ENCODE measurements around the gene MTHFSD. TPM values are rescaled to one million over a fixed set of nuclear protein-coding genes. Genes with fewer than 3 reads are reported as not detected.

MTHFSD gene
- total RNA-seq, 2 experiments from 2014 or later = 21.9 to 24.1 TPM

GRCh38 chr16:86572041-86572521, 17.0 kb upstream of the MTHFSD start:
- CTCF ChIA-PET = interaction anchor here (0.7 to 1.0 kb wide), 2 partner anchors 180 to 491 kb away, joined by 3 read pairs; no protein-coding TSS in a partner anchor
- Mint-ChIP-seq H3K4me3 (no peak overlapping the region), H3K4me1 (ENCODE audit: low read depth) (peaks cover 12% of the 10 kb centered on the region), H3K27ac (no peak overlapping the region), H3K36me3 (ENCODE audit: low read depth) (no peaks in the 10 kb centered on the region), H3K9me3 (no peaks in the 10 kb centered on the region), H3K27me3 (ENCODE audit: low read depth) (peaks cover 74% of the 10 kb centered on the region)
- intact Hi-C loops (cut with micrococcal nuclease) = no loop called here
- DNase-seq = no peak

GRCh38 chr16:86571530-86571915, 16.5 kb upstream of the MTHFSD start:
- CTCF ChIA-PET = interaction anchor here (1.0 kb wide), 1 partner anchor 491 kb away, joined by 3 read pairs; no protein-coding TSS in a partner anchor
- intact Hi-C loops (cut with micrococcal nuclease) = no loop called here
- peaks cover 71% of the 10 kb centered on the region for H3K27me3 Mint-ChIP-seq (ENCODE audit: low read depth)
- H3K9me3 Mint-ChIP-seq = no peaks in the 10 kb centered on the region
- no peak overlapping the region for H3K4me3 Mint-ChIP-seq
- H3K4me1 Mint-ChIP-seq (ENCODE audit: low read depth) = peaks cover 9% of the 10 kb centered on the region
- no peak overlapping the region for H3K27ac Mint-ChIP-seq
- no peak for DNase-seq
- no peaks in the 10 kb centered on the region for H3K36me3 Mint-ChIP-seq (ENCODE audit: low read depth)

- H3K27ac Mint-ChIP-seq = no peak overlapping the region
- peaks cover 69% of the 10 kb centered on the region for H3K27me3 Mint-ChIP-seq (ENCODE audit: low read depth)
- H3K9me3 Mint-ChIP-seq = no peaks in the 10 kb centered on the region
- no peak overlapping the region for H3K4me3 Mint-ChIP-seq
- H3K36me3 Mint-ChIP-seq (ENCODE audit: low read depth) = no peaks in the 10 kb centered on the region
- DNase-seq = no peak
- intact Hi-C loops (cut with micrococcal nuclease) = no loop called here
- H3K4me1 Mint-ChIP-seq (ENCODE audit: low read depth) = peaks cover 5% of the 10 kb centered on the region
- CTCF ChIA-PET = interaction anchor here (1.0 kb wide), 1 partner anchor 492 kb away, joined by 3 read pairs; no protein-coding TSS in a partner anchor
Observed at GRCh38 chr16:86570558-86571529, 15.8 kb upstream of the MTHFSD start.

- DNase-seq = no peak
- peaks cover 68% of the 10 kb centered on the region for H3K27me3 Mint-ChIP-seq (ENCODE audit: low read depth)
- CTCF ChIA-PET = no interaction called here
- no peak overlapping the region for H3K4me3 Mint-ChIP-seq
- H3K36me3 Mint-ChIP-seq (ENCODE audit: low read depth) = no peaks in the 10 kb centered on the region
- peaks cover 9% of the 10 kb centered on the region for H3K4me1 Mint-ChIP-seq (ENCODE audit: low read depth)
- no peaks in the 10 kb centered on the region for H3K9me3 Mint-ChIP-seq
- no peak overlapping the region for H3K27ac Mint-ChIP-seq
- intact Hi-C loops (cut with micrococcal nuclease) = loop anchor here (5.0 to 10.0 kb wide), 3 partner anchors 63 to 165 kb away; no protein-coding TSS in a partner anchor
Observed at GRCh38 chr16:86569701-86570447, 14.8 kb upstream of the MTHFSD start.

GRCh38 chr16:86568677-86569623, 13.9 kb upstream of the MTHFSD start:
- H3K36me3 Mint-ChIP-seq (ENCODE audit: low read depth) = no peaks in the 10 kb centered on the region
- H3K9me3 Mint-ChIP-seq = no peaks in the 10 kb centered on the region
- peaks cover 14% of the 10 kb centered on the region for H3K4me1 Mint-ChIP-seq (ENCODE audit: low read depth)
- CTCF ChIA-PET = no interaction called here
- H3K27ac Mint-ChIP-seq = no peak overlapping the region
- no peak for DNase-seq
- peaks cover 68% of the 10 kb centered on the region for H3K27me3 Mint-ChIP-seq (ENCODE audit: low read depth)
- intact Hi-C loops (cut with micrococcal nuclease) = loop anchor here (5.0 to 10.0 kb wide), 3 partner anchors 62 to 166 kb away; no protein-coding TSS in a partner anchor
- no peak overlapping the region for H3K4me3 Mint-ChIP-seq

GRCh38 chr16:86567701-86568581, 12.9 kb upstream of the MTHFSD start:
- no peak overlapping the region for H3K27ac Mint-ChIP-seq
- intact Hi-C loops (cut with micrococcal nuclease) = loop anchor here (5.0 to 10.0 kb wide), 3 partner anchors 61 to 167 kb away; no protein-coding TSS in a partner anchor
- H3K27me3 Mint-ChIP-seq (ENCODE audit: low read depth) = peaks cover 71% of the 10 kb centered on the region
- CTCF ChIA-PET = no interaction called here
- H3K4me1 Mint-ChIP-seq (ENCODE audit: low read depth) = peaks cover 21% of the 10 kb centered on the region
- DNase-seq = no peak
- H3K4me3 Mint-ChIP-seq = no peak overlapping the region
- H3K9me3 Mint-ChIP-seq = no peaks in the 10 kb centered on the region
- H3K36me3 Mint-ChIP-seq (ENCODE audit: low read depth) = no peaks in the 10 kb centered on the region

GRCh38 chr16:86566966-86567700, 12.1 kb upstream of the MTHFSD start:
- no peaks in the 10 kb centered on the region for H3K9me3 Mint-ChIP-seq
- H3K27ac Mint-ChIP-seq = no peak overlapping the region
- no peak for DNase-seq
- no peaks in the 10 kb centered on the region for H3K36me3 Mint-ChIP-seq (ENCODE audit: low read depth)
- peaks cover 21% of the 10 kb centered on the region for H3K4me1 Mint-ChIP-seq (ENCODE audit: low read depth)
- H3K27me3 Mint-ChIP-seq (ENCODE audit: low read depth) = peaks cover 68% of the 10 kb centered on the region
- intact Hi-C loops (cut with micrococcal nuclease) = loop anchor here (5.0 to 10.0 kb wide), 3 partner anchors 60 to 168 kb away; no protein-coding TSS in a partner anchor
- CTCF ChIA-PET = no interaction called here
- H3K4me3 Mint-ChIP-seq = no peak overlapping the region

GRCh38 chr16:86566601-86566965, 11.5 kb upstream of the MTHFSD start, which contains the start of gene FOXC2:
Gene FOXC2, plus strand, starts transcription at chr16:86566829. Its CDS starts 507 bp downstream, at chr16:86567336.
- DNase-seq = peak; percentile 58
- no peaks in the 10 kb centered on the region for H3K36me3 Mint-ChIP-seq (ENCODE audit: low read depth)
- CTCF ChIA-PET = no interaction called here
- no peaks in the 10 kb centered on the region for H3K9me3 Mint-ChIP-seq
- no peak within 1 kb of the TSS for H3K4me3 Mint-ChIP-seq
- intact Hi-C loops (cut with micrococcal nuclease) = loop anchor here (5.0 to 10.0 kb wide), 3 partner anchors 59 to 168 kb away; no protein-coding TSS in a partner anchor
- no peak within 1 kb of the TSS for H3K27ac Mint-ChIP-seq
- H3K4me1 Mint-ChIP-seq (ENCODE audit: low read depth) = peaks cover 21% of the 10 kb centered on the region
- peaks cover 65% of the 10 kb centered on the region for H3K27me3 Mint-ChIP-seq (ENCODE audit: low read depth)

GRCh38 chr16:86565644-86566511, 10.8 kb upstream of the MTHFSD start:
- no peaks in the 10 kb centered on the region for H3K9me3 Mint-ChIP-seq
- no peak overlapping the region for H3K27ac Mint-ChIP-seq
- CTCF ChIA-PET = no interaction called here
- H3K4me1 Mint-ChIP-seq (ENCODE audit: low read depth) = peaks cover 21% of the 10 kb centered on the region
- peaks cover 60% of the 10 kb centered on the region for H3K27me3 Mint-ChIP-seq (ENCODE audit: low read depth)
- no peaks in the 10 kb centered on the region for H3K36me3 Mint-ChIP-seq (ENCODE audit: low read depth)
- H3K4me3 Mint-ChIP-seq = no peak overlapping the region
- no peak for DNase-seq
- intact Hi-C loops (cut with micrococcal nuclease) = loop anchor here (5.0 to 10.0 kb wide), 3 partner anchors 59 to 169 kb away; no protein-coding TSS in a partner anchor

Data from activated naive CD4-positive, alpha-beta T cell treated with anti-CD3 and anti-CD28 coated beads for 36 hours (primary cell).